SK-MEL-5 (cell line): ENCODE results near the gene VIM. TPM values are rescaled to one million over a fixed set of nuclear protein-coding genes. Genes with fewer than 3 reads are reported as not detected.
"Not testable (repeated sequence)": the region's sequence is repeated elsewhere in the genome, so short reads cannot be mapped to it uniquely, and the experiment has no call there.

ENCODE experiments used
- DNase-seq: peaks from one replicate; pipeline ENCODE4 v3.0.0-alpha.2; 2016; ENCODE audit warnings: low read depth, low spot score
- in situ Hi-C: cut with HindIII; loops from 2 replicates; pipeline ENCODE4 v1.10.0; 2016; ENCODE audit warnings: low sequenced_read_pairs, high pct_unique_total_duplicates, low pct_unique_long_range_greater_than_20kb
- total RNA-seq: library from RNA; depleted of rRNA; stranded (reverse); fragments of >200 nt; shearing (Covaris generic); gene quantifications from 2 replicates; pipeline ENCODE4 v1.2.3, GENCODE V29; 2014; rRNA removed

VIM gene
- total RNA-seq, 1 experiment from 2014 or later = 2,306 TPM

GRCh38 chr10:17266549-17266948, 38.5 kb downstream of the VIM start:
- in situ Hi-C loops, DNase-seq: not testable (repeated sequence)

DNA sequence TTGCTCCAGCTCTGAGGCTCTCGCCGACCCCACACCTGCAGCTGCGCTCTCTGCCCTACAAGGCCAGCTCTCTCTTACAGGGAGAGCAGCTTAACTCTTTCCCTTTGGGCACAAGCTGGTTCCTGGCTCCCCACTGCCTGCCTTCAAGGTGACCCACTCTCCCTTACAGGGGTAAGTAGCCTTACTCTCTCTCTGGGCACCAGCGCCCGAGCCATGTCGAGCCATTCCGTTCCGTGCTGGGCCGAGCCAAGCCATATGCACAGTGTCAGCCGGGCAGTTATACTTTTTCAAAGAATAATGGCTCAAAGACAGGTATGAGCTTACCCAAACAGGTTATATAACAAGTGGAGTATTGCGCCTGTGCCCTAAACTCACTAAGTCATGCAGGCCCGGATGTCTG, 44.6 kb downstream of the VIM start:
- in situ Hi-C loops = no loop called here
- no peak for DNase-seq

- no peak for DNase-seq
- in situ Hi-C loops = no loop called here
These were observed 45.4 kb downstream of the VIM start for GRCh38 chr10:17273403-17273802.

GRCh38 chr10:17276756-17277424, 48.8 kb downstream of the VIM start:
- DNase-seq = no peak
- in situ Hi-C loops = no loop called here

DNA sequence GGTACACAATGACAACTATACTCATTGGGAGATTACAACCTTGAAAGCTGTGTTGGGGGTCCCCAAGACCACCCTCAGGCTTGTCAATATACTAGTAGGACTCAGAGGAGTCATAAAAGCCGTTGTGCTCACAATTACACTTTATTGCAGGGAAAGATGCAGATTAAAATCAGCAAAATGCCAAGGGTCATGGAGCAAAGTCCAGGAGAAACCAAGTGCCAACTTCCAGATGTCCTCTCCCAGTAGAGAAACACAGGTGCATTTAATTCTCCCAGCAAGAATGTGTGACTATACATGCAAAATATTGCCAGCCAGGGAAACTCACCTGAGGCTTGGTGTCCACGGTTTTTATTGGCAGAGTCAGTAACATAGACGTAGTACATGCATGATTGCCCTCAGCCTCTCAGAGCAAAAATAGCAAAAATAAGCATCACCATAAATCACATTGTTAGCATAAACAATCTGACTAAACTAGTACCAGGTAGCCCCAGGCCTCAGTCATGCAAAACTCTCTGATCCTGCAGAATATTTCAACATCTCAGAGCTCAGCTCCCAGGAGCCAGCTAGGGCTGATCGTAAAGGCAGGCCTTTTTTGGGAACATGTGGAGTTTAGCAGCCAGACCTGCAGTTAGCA, 50.7 kb downstream of the VIM start:
- DNase-seq = no peak
- in situ Hi-C loops = no loop called here

DNA sequence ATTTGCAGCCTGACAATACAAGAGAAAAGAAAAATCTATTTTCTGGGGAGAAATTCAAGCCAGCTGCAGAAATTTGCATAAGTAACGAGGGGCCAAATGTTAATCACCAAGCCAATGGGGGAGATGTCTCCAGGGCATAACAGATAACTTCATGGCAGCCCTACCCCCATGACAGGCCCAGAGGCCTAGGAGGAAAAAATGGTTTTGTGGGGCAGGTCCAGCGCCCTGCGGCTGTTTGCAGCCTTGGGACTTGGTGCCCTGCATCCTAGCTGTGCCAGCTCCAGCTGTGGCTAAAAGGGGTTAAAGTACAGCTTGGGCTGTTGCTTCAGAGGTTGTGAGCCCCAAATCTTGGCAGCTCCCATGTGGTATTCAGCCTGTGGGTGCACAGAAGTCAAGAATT, 54.3 kb downstream of the VIM start:
- DNase-seq = no peak
- in situ Hi-C loops = no loop called here

- in situ Hi-C loops = no loop called here
These were observed 58.8 kb downstream of the VIM start for GRCh38 chr10:17286562-17287550.

More at GRCh38 chr10:17286562-17287550, 58.8 kb downstream of the VIM start:
- DNase-seq = peak; percentile 55

Other genes with a start within 250 kb of the VIM start
- gene CUBN, start 98.4 kb upstream of the VIM start, total RNA-seq = 4.9 and 7.8 TPM in 2 replicates
- gene TRDMT1, start 26.6 kb upstream of the VIM start, total RNA-seq = 8.0 and 9.7 TPM in 2 replicates
- 1.0 and 1.1 TPM in 2 replicates for gene ST8SIA6, start 226.4 kb downstream of the VIM start, total RNA-seq